ENCODE data around the gene KCTD7. TPM values are rescaled to one million over a fixed set of nuclear protein-coding genes. Genes with fewer than 3 reads are reported as not detected.
"Not testable (repeated sequence)": the region's sequence is repeated elsewhere in the genome, so short reads cannot be mapped to it uniquely, and the experiment has no call there.

KCTD7 gene
- total RNA-seq, 1 donor from 2014 or later, result 11.0 TPM

DNA sequence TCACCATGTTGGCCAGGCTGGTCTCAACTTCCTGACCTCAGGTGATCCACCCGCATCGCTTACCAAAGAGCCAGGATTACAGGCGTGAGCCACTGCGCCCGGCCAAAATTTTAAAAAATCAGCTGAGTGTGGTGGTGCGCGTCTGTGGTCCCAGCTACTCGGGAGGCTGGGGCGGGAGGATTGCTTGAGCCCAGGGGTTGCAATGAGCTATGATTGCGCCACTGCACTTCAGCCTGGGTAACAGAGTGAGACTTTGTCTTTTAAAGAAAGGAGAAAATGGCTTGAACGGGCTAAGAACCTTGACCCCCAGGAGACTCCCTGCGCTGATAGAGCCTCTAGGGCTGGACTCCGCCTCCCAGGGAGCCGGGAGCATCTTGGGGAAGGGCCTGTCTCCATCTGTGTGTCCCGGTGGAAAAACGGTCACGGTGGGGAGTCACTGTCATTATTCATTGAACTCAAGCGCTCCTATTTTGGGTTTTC, 760 bp upstream of the KCTD7 start:
- DNase-seq (ENCODE audit: low spot score), result no peak
- Mint-ChIP-seq H3K27me3 (ENCODE audit: insufficient read depth) (no peaks in the 10 kb centered on the region), H3K36me3 (ENCODE audit: low read depth) (peaks cover 12% of the 10 kb centered on the region), H3K27ac (peak overlapping the region; percentile 83), H3K4me3 (peak overlapping the region; percentile 90), H3K4me1 (ENCODE audit: low read depth) (peaks cover 39% of the 10 kb centered on the region), H3K9me3 (no peaks in the 10 kb centered on the region)
- intact Hi-C loops (cut with micrococcal nuclease), result loop anchor here (1.0 kb wide), 8 partner anchors 26 to 878 kb away; partner anchors contain the start of genes RABGEF1 and TYW1

DNA sequence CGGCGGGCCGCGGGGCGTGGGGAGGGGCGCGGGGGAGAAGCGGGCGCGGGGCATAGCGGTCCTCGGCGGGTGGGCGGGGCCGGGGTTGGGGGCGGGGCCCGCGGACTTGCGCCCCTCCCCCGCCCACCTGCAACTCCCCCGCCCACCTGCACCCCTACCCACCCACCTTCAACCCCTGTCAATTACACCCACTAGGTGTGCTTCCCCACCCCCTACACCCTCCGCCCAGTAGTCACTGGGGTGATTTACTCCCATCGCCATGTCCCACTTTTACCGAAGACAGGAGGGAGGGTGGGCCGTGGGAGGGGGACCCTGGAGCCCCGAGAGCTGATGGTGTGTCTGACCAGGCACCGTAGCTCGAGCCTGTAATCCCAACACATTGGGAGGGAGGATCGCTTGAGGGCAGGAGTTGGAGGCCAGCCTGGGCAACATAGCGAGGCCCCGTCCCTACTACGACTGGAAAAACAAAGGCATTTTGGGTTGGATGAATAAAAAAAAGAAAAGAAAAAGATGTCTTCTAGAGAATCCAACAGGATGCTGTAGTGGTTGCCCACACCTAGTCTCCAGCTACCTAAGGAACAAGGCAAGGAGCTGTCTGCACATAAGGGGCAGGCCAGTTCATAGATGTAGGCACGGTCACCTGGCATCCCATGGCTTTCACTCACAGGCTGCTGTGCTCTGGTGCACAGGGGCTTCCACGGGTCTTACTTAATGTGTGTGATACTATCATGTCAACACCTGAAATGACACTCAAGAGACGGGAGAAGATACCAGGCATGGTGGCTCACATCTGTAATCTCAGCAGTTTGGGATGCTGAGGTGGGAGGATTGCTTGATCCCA, 761 bp downstream of the KCTD7 start:
- peak overlapping the region; percentile 66 for H3K27ac Mint-ChIP-seq
- peak overlapping the region; percentile 77 for H3K4me3 Mint-ChIP-seq
- intact Hi-C loops (cut with micrococcal nuclease), result no loop called here
- peaks cover 25% of the 10 kb centered on the region for H3K36me3 Mint-ChIP-seq (ENCODE audit: low read depth)
- no peaks in the 10 kb centered on the region for H3K27me3 Mint-ChIP-seq (ENCODE audit: insufficient read depth)
- no peaks in the 10 kb centered on the region for H3K9me3 Mint-ChIP-seq
- H3K4me1 Mint-ChIP-seq (ENCODE audit: low read depth), result peaks cover 42% of the 10 kb centered on the region
- DNase-seq (ENCODE audit: low spot score), result no peak

DNA sequence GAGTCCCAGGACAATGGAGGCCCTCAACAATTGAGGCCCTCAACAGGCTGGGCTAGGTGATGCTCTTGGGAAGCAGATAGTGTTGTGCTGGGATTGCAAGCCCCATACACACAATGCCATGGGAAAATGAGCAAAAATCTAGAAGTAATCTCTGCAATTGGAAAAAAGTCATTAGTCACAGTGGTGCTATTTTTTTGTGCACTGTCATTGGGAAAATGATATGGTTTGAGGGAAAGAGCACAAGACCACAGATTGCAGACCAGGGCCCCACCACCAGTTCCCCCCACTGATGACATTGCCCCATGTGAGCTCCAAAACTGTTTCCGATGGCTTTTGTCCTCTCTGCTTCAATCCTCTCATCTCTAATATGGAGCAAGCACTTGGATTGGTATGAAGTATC, 1.9 kb downstream of the KCTD7 start:
- no peaks in the 10 kb centered on the region for H3K9me3 Mint-ChIP-seq

DNA sequence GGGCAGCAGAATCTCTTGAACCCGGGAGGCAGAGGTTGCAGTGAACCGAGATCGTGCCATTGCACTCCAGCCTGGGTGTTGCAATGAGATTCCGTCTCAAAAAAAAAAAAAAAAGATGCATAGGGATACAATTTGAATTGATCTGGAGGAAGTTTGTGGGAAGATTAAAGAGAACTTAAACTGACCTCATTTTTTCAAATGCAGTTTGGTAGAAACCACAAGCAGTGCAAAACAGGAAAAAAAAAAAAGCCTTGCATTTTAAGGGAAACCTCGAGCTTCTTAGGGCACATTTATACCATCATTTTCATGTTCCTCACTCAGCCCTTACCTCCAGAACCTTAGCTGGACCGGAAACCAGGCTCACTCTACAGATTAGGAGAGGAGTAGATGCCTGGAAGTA, 2.8 kb downstream of the KCTD7 start:
- peak; percentile 14 for DNase-seq (ENCODE audit: low spot score)
- Mint-ChIP-seq H3K4me1 (ENCODE audit: low read depth) (peaks cover 44% of the 10 kb centered on the region), H3K4me3 (peak overlapping the region; percentile 77), H3K27ac (peak overlapping the region; percentile 87), H3K9me3 (no peaks in the 10 kb centered on the region), H3K27me3 (ENCODE audit: insufficient read depth) (no peaks in the 10 kb centered on the region), H3K36me3 (ENCODE audit: low read depth) (peaks cover 26% of the 10 kb centered on the region)
- intact Hi-C loops (cut with micrococcal nuclease), result no loop called here

More for the DNA sequence above, 1.9 kb downstream of the KCTD7 start:
- intact Hi-C loops (cut with micrococcal nuclease), result no loop called here
- no peak for DNase-seq (ENCODE audit: low spot score)
- Mint-ChIP-seq H3K36me3 (ENCODE audit: low read depth) (peaks cover 26% of the 10 kb centered on the region), H3K27me3 (ENCODE audit: insufficient read depth) (no peaks in the 10 kb centered on the region), H3K27ac (peak overlapping the region; percentile 87), H3K4me3 (peak overlapping the region; percentile 77), H3K4me1 (ENCODE audit: low read depth) (peaks cover 44% of the 10 kb centered on the region)

DNA sequence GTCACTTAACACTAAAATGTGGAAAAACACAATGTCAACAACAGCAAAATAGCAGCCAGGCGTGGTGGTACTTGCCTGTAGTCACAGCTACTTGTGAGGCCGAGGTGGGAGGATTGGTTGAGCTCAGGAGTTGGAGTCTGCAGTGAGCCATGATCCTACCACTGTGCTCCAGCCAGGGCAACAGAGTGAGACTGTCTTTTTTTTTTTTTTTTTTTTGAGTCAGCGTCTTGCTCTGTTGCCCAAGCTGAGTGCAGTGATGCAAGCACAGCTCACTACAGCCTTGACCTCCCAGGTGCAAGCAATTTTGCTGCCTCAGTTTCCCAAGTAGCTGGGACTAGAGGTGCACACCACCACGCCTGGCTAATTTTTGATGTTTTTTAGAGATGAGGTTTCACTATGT, 6.1 kb downstream of the KCTD7 start:
- H3K27ac Mint-ChIP-seq, result no peak overlapping the region

DNA sequence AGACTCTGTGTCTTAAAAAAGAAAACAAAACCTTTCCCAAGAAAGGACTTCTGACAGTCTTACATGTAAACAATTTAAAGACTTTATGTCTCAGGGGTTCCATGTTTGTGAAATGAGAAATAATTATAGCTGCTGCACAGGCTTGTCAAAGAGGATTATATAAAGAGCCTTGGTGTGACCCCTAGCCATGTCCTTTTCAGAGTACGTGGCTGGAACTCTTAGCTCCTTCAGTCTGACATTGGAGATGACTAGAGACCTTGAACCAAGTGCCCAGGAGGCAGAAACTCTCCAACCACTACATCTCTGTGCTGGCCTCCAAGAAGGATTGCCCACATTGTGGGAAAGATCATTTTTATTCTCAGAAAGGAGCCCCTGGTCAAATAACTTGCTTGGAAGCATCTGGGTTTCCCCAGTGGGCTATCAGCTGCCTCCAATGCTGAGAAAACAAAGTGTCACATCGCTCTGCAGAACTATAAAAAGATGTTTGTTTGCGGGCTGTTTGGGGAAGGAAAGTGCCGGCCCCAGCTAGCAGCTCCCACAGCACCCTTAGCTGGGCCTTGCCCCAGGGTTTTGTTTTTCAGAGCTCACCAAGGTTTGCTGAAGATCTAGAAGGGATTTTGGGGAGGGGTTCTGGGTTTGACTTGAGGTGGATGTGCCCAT, 6.8 kb downstream of the KCTD7 start:
- H3K9me3 Mint-ChIP-seq; intact Hi-C loops (cut with micrococcal nuclease); H3K27me3 Mint-ChIP-seq (ENCODE audit: insufficient read depth): not testable (repeated sequence)

More for the DNA sequence above, 6.1 kb downstream of the KCTD7 start:
- H3K4me3 Mint-ChIP-seq, result no peak overlapping the region
- no peaks in the 10 kb centered on the region for H3K27me3 Mint-ChIP-seq (ENCODE audit: insufficient read depth)
- DNase-seq (ENCODE audit: low spot score), result no peak
- H3K36me3 Mint-ChIP-seq (ENCODE audit: low read depth), result peaks cover 44% of the 10 kb centered on the region
- H3K9me3 Mint-ChIP-seq, result no peaks in the 10 kb centered on the region
- intact Hi-C loops (cut with micrococcal nuclease), result no loop called here
- peaks cover 34% of the 10 kb centered on the region for H3K4me1 Mint-ChIP-seq (ENCODE audit: low read depth)

DNA sequence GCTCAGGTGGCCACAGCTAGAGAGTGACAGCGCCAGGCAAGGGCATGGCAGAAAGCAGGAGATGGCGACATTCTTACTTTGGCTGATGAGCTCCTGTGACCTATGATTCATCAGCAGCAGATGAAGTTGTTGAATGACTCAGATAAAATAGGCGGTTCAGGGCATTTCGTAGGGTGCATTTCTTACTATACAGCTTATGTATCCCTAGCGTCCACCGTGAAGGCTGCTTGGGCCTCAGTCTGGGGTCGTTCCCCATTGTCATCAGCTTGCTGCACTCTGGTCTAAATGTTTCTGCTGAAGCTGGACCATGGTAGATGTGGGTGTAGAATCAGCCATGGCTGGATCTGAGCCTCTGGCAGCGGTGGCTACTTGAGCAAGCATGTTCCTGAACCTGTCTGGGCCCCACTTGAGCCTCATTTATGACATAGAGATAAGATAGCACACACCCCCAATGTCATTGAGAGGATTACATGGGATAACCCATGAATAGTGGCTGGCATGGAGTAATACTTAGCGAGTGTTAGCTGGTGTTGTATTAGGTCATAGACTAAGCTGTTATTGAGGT, 7.4 kb downstream of the KCTD7 start:
- H3K9me3 Mint-ChIP-seq; DNase-seq (ENCODE audit: low spot score); H3K4me3 Mint-ChIP-seq; intact Hi-C loops (cut with micrococcal nuclease); H3K27me3 Mint-ChIP-seq (ENCODE audit: insufficient read depth): not testable (repeated sequence)
- Mint-ChIP-seq H3K27ac (peak overlapping the region; percentile 44), H3K36me3 (ENCODE audit: low read depth) (peaks cover 48% of the 10 kb centered on the region), H3K4me1 (ENCODE audit: low read depth) (peaks cover 22% of the 10 kb centered on the region)

More for the DNA sequence above, 6.8 kb downstream of the KCTD7 start:
- H3K36me3 Mint-ChIP-seq (ENCODE audit: low read depth), result peaks cover 48% of the 10 kb centered on the region
- peaks cover 28% of the 10 kb centered on the region for H3K4me1 Mint-ChIP-seq (ENCODE audit: low read depth)
- H3K4me3 Mint-ChIP-seq; H3K27ac Mint-ChIP-seq; DNase-seq (ENCODE audit: low spot score): not testable (repeated sequence)

DNA sequence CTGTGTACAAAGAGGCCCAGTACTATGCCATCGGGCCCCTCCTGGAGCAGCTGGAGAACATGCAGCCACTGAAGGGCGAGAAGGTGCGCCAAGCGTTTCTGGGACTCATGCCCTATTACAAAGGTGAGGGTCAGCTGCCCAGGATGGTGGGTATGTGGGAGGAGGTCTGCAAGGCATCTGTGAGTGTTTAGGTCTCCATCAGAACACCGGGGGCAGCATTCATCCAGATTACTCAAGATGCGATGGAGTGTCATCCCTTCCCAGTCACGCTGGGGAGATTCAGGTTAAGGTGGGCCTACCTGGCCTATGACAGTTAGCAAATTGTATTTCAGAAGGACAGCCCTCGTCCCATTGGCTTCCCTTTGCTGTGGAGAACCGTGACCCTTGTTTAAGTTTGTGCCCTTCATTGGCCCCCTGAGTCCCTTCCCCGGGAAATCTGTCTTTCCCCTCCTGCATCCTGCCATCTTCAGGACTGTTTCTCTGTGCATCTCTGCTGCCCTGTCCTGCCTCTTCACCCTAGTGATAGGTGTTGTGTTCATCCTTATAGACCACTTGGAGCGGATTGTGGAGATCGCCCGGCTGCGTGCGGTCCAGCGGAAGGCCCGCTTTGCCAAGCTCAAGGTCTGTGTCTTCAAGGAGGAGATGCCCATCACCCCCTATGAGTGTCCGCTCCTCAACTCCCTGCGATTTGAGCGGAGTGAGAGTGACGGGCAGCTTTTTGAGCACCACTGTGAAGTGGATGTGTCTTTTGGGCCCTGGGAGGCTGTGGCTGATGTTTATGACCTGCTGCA, 9.8 kb downstream of the KCTD7 start:
- no peak overlapping the region for H3K27ac Mint-ChIP-seq
- H3K4me1 Mint-ChIP-seq (ENCODE audit: low read depth), result peaks cover 12% of the 10 kb centered on the region
- intact Hi-C loops (cut with micrococcal nuclease), result no loop called here
- H3K9me3 Mint-ChIP-seq, result no peaks in the 10 kb centered on the region
- no peak for DNase-seq (ENCODE audit: low spot score)
- no peak overlapping the region for H3K4me3 Mint-ChIP-seq
- H3K27me3 Mint-ChIP-seq (ENCODE audit: insufficient read depth), result no peaks in the 10 kb centered on the region
- peaks cover 48% of the 10 kb centered on the region for H3K36me3 Mint-ChIP-seq (ENCODE audit: low read depth)

DNA sequence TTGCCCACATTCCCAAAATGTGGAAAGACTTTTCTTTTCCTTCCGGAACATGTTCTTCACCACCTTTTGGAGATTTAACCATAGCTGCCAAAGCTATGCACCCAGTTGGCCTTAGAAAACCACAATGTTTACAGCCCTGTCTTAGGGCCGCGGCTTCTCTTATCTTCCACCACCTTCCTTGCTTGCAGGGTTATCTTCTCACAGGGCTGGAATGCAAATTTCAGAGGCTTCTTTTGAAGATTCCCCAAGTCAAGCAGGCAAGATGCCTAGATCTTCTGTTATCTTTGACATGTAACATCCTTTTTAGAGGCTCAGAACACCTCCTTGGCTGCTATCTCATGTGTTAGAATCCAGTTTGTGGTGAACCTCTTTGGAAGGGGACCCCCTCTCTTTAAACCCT, 11.1 kb downstream of the KCTD7 start:
- DNase-seq (ENCODE audit: low spot score), result no peak
- intact Hi-C loops (cut with micrococcal nuclease), result no loop called here
- Mint-ChIP-seq H3K27me3 (ENCODE audit: insufficient read depth) (no peaks in the 10 kb centered on the region), H3K27ac (no peak overlapping the region), H3K4me1 (ENCODE audit: low read depth) (peaks cover 6% of the 10 kb centered on the region), H3K36me3 (ENCODE audit: low read depth) (peaks cover 46% of the 10 kb centered on the region), H3K4me3 (no peak overlapping the region), H3K9me3 (no peaks in the 10 kb centered on the region)

DNA sequence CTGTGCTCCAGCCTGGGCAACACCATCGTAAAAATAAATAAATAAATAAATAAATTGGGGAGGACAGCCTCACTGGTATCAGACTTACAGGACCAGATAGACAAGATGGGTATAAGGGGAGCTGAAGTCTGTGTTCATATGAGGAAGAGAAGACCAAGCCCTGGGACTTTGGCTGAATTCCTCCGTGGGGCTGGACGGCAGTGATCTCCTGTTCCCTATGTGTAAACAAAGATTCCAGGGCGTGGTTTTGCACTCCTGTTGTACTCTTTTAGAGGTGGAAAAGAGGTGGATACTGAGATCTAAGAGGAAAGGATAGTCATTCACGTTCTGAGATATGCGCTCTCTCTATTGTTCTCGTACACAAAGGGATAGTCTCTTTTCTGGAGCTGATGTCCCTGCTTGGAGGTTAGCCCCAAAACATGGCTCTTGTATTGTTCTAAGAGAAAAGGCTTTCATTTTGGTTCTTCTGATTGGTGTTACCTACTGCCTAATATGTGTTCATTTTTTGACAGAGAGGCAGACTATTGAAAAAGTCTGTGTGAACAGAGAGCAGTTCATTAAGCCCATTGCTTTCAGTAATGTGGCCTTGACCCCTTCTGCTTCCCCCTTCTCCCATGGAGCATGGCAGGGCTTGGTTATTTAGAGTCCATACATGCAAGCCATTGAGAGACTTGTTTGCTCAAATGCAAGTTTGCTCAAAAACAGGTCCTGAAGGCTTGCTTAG, 12.3 kb downstream of the KCTD7 start:
- H3K27ac Mint-ChIP-seq, result no peak overlapping the region
- no peaks in the 10 kb centered on the region for H3K9me3 Mint-ChIP-seq
- no peak for DNase-seq (ENCODE audit: low spot score)
- peaks cover 46% of the 10 kb centered on the region for H3K36me3 Mint-ChIP-seq (ENCODE audit: low read depth)
- H3K27me3 Mint-ChIP-seq (ENCODE audit: insufficient read depth), result no peaks in the 10 kb centered on the region
- intact Hi-C loops (cut with micrococcal nuclease), result no loop called here
- peaks cover 6% of the 10 kb centered on the region for H3K4me1 Mint-ChIP-seq (ENCODE audit: low read depth)
- H3K4me3 Mint-ChIP-seq, result no peak overlapping the region

DNA sequence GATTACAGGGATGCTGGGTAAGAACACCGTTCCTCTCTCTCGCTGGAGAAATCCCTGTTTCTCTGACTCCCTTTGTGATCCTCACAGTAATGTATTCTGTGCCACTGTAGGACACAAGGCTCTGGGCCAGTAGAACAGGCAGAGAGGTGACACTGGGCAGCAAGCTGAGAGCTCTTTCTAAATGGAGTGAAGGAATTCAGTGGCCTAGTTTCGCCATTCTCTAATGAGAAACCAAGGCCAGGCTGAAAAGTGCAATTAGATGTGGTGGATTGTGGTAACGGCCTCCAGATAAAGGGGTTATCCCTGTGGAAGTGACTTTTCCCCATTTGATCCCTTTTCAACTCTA, 12.8 kb downstream of the KCTD7 start:
- Mint-ChIP-seq H3K36me3 (ENCODE audit: low read depth) (peaks cover 46% of the 10 kb centered on the region), H3K27ac (no peak overlapping the region)
- intact Hi-C loops (cut with micrococcal nuclease), result no loop called here

DNA sequence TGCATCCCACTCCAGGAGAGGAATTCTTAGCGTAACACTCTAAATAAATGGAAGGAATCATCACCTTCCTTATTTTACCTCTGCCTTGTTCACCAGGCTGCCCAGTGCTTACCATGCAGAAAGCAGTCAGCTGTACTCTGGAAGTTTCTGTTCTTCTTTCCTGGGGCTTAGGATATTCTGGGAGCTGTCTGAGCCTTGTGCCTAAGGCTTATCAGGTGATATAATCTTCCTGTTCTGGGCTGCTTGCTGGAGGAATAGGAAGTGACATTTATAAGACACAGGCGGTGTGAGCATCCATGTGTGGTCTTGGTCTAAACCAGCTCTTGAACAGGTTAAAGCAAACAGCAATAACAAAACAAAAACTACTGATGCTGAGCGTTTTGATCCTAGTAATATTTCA, 13.5 kb downstream of the KCTD7 start:
- Mint-ChIP-seq H3K27ac (no peak overlapping the region), H3K9me3 (no peaks in the 10 kb centered on the region), H3K27me3 (ENCODE audit: insufficient read depth) (no peaks in the 10 kb centered on the region), H3K4me1 (ENCODE audit: low read depth) (peaks cover 6% of the 10 kb centered on the region), H3K36me3 (ENCODE audit: low read depth) (peaks cover 49% of the 10 kb centered on the region), H3K4me3 (no peak overlapping the region)
- DNase-seq (ENCODE audit: low spot score), result no peak
- intact Hi-C loops (cut with micrococcal nuclease), result no loop called here

More for the DNA sequence above, 12.8 kb downstream of the KCTD7 start:
- DNase-seq (ENCODE audit: low spot score), result no peak
- Mint-ChIP-seq H3K4me3 (no peak overlapping the region), H3K27me3 (ENCODE audit: insufficient read depth) (no peaks in the 10 kb centered on the region), H3K9me3 (no peaks in the 10 kb centered on the region), H3K4me1 (ENCODE audit: low read depth) (peaks cover 6% of the 10 kb centered on the region)

Measured in activated T-helper 1 cell treated with anti-CD3 and anti-CD28 coated beads, Interleukin-12 subunit alpha, Interleukin-12 subunit beta, Interleukin-2, Interleukin-4 antibody, amounts not matched to agents 30 ng/mL and 10 ng/mL and 1 ng/mL, durations not matched to agents 14 hours and 24 hours and 36 hours (primary cell).